ENCODE results near the gene LGI2. TPM values are rescaled to one million over a fixed set of nuclear protein-coding genes. Genes with fewer than 3 reads are reported as not detected.
A peak's percentile ranks its signal among the peaks of the same experiment; 100 is the strongest.

Gene LGI2
- total and polyA plus RNA-seq, 9 of the 15 experiments (the other 6 are each of a cell fraction or from before 2014, with no cell fraction given): 0.03 to 0.07 TPM; not detected in 7

GRCh38 chr4:25050370-25051078 lies 19.8 kb upstream of the LGI2 start (continued):
- TF ChIP-seq REST (IDR thresholded peaks at IDR 0.05; ENCODE audit: borderline replicate concordance): peak; percentile 22; the same call in 1 of the 2 replicates
- TF ChIP-seq REST (CRISPR knock-in tag; IDR thresholded peaks at IDR 0.05; ENCODE audit: low read depth): no peak
- peak; percentile 83; the same call in 1 of the 2 replicates for TF ChIP-seq RNF2 (IDR thresholded peaks at IDR 0.05)
- TF ChIP-seq ZBTB11 (CRISPR knock-in tag; IDR thresholded peaks at IDR 0.05): peak in 1 of 3 experiments; percentile 64; a peak in 2 of 6 replicates
- no peak for TF ChIP-seq SRSF7 (optimal IDR thresholded peaks at IDR 0.05; ENCODE audit: low read depth, low read length)
- peak; percentile 91 for TF ChIP-seq SOX6 (IDR thresholded peaks at IDR 0.05)
- 0 out of 2 replicates have a peak, but pooled peaks have one; percentile 45 for TF ChIP-seq MTA1 (IDR thresholded peaks at IDR 0.05; ENCODE audit: borderline replicate concordance)
- TF ChIP-seq HES1 (IDR thresholded peaks at IDR 0.05; ENCODE audit: low read depth): peak; percentile 38; the same call in 1 of the 2 replicates
- no peak for TF ChIP-seq HMG20B (CRISPR knock-in tag; IDR thresholded peaks at IDR 0.05)
- no peak for TF ChIP-seq PRPF4 (IDR thresholded peaks at IDR 0.05; ENCODE audit: insufficient read depth, low read depth, low read length, poor library complexity, severe bottlenecking)
- peak; percentile 94 for TF ChIP-seq NFIC (IDR thresholded peaks at IDR 0.05)
- TF ChIP-seq CBFA2T2 (conservative IDR thresholded peaks at IDR 0.05): peak; percentile 98
- TF ChIP-seq CBFA2T3 (IDR thresholded peaks at IDR 0.05): peak; percentile 99
- peak; percentile 71 for TF ChIP-seq BCOR (IDR thresholded peaks at IDR 0.05)
- no peak for TF ChIP-seq SUPT5H (IDR thresholded peaks at IDR 0.05)
- TF ChIP-seq TBL1XR1 (IDR thresholded peaks at IDR 0.05; ENCODE audit: low read length in 2 of 2): peak; percentile 14 to 69; a peak in 2 of 4 replicates
- peak; percentile 10; the same call in 1 of the 2 replicates for TF ChIP-seq RFX1 (IDR thresholded peaks at IDR 0.05)
